ENCODE results near the gene TOMM70.
A peak's percentile ranks its signal among the peaks of the same experiment; 100 is the strongest.

DNA sequence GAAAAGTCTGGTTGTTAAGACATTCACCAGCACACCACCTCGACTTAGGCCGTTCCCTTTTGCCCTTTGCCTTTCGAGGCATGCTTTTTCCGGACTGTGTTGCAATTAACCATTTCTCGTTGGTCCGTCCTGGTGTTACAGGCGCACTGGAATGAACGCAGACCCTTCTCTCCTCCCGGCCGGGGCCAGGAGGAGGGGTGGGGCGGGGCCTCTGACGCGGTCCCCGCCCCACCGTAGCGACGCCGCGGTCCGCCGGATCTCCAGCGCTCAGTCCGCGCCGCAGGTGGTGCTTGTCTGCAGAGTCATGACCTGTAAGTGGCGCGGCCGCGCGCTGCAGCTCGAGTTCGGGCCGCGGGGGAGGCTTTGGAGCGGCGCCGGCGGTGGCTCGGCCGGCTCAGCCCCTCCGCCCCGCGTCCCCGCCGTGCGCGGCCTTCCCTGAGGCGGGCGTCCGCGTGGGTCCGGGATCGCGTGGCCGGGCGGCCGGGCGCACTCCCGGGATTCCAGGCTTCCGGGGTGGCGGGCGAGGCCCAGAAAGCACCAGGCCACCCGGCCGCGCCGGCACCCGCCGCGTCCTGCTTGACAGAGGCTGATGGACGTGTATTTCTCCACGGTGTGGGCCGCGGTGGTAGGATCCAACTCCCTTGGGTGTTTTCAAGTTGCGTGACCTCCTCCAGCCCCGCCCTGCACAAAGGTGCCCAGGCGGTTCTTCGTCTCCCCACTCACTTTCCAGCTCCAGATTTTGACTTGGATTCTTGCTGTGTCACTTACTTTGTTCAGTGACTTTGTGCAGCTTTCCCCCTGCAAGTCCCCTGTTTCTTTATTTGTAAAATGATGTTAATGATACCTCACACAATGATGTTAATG, 66.2 kb downstream of the TOMM70 start, which contains the start of gene NIT2:
- TF ChIP-seq POLR2A (IDR thresholded peaks at IDR 0.05; ENCODE audit: low read depth, low read length) = peak; percentile 91
- peak; percentile 77; the same call in 1 of the 2 replicates for TF ChIP-seq POLR2AphosphoS5 (IDR thresholded peaks at IDR 0.05; ENCODE audit: low read depth, low read length)
- TF ChIP-seq TAF1 (IDR thresholded peaks at IDR 0.05; ENCODE audit: borderline replicate concordance, low read depth, low read length) = peak; percentile 72

Data from GM12892 (cell line).